Pancreas (tissue), 10 donors: ENCODE measurements around the gene IQSEC1. TPM values are rescaled to one million over a fixed set of nuclear protein-coding genes. Genes with fewer than 3 reads are reported as not detected.

Experiments used
- ATAC-seq, 4 donors: fragments of 200-7000 bp; cut with Tn5 transposase; one replicate each; pipeline versions ENCODE4 v1.8.0 to v1.9.1; 2020; ENCODE audit warnings: mild to moderate bottlenecking in 4 of 4, moderate library complexity in 4 of 4
- DNase-seq, 6 donors: peaks; one replicate each; pipeline ENCODE4 v3.0.0-alpha.2; 2020
- FAIRE-seq: peaks from 2 replicates; lab custom pipeline; 2012; peaks lifted over from hg19 to GRCh38; lab: Jason Lieb, UNC
- H3K27ac ChIP-seq, 4 donors: fragments of 200-600 bp; sonication (generic); 1 replicate in 3 of 4; 2 replicates in 1 of 4; pipeline versions ENCODE4 v1.5.0 to v1.8.0; 2020
- H3K27me3 ChIP-seq, 4 donors: fragments of 200-600 bp; one replicate each; pipeline ENCODE4 v1.8.0; 2021
- H3K36me3 ChIP-seq, 3 donors: fragments of 200-600 bp; sonication (generic) in 1 of 3; one replicate each; pipeline versions ENCODE4 v1.5.0 to v1.8.0; 2020 to 2021
- H3K4me1 ChIP-seq, 3 donors: fragments of 200-600 bp; one replicate each; pipeline ENCODE4 v1.8.0; 2021
- H3K4me3 ChIP-seq, 4 donors: fragments of 200-600 bp; sonication (generic) in 2 of 4; one replicate each; pipeline versions ENCODE4 v1.5.0 to v1.8.0; 2020 to 2021
- H3K9me3 ChIP-seq, 4 donors: fragments of 200-600 bp; one replicate each; pipeline ENCODE4 v1.8.0; 2021
- CTCF ChIP-seq, 4 donors: fragments of 200-600 bp; sonication (generic) in 3 of 4; IDR thresholded peaks; one replicate each; pipeline versions ENCODE4 v1.5.0 to v1.8.0; 2021; ENCODE audit warnings: antibody characterized with exemption in 4 of 4
- WGBS, 2 donors: extraction: QIAGEN DNeasy Blood & Tissue Kit; methylation state at CpG; one replicate each; pipeline ENCODE4 v1.1.7; 2013; 5-methylcytosine and 5-hydroxymethylcytosine counted together
- intact Hi-C, 3 donors: fragments of 100-400 bp; cut with DNase I; formaldehyde crosslinking; loops; one replicate each; pipeline versions ENCODE4 v1.11.1 to v1.14.2; 2022
- polyA plus RNA-seq, 2 donors: library from polyadenylated mRNA; stranded (reverse); fragments of 200-250 nt; gene quantifications; one replicate each; pipeline ENCODE4 v1.2.3, GENCODE V29; 2013
- total RNA-seq, 6 donors: library from RNA; stranded (reverse); fragmentation: NEBNext Ultra II Directional in 4 of 6; extraction: Animal tissue kit (Norgen Biotek cat#: 25700) in 4 of 6; gene quantifications; one replicate each; pipeline versions ENCODE4 v1.2.1 to v1.2.4, GENCODE V29; 2021 to 2023
- donor health status: healthy with polysubstance abuse.
- donor health status: DM: no; HTN: no; CAD: no; lungs with moderate emphysema.
- donor health status: DM: no; HTN: no; CAD: no.
- donor health status: control.
- donor health status: control.
- donor health status: Bipolar disorder and iron deficiency.
- donor health status: DM: yes; HTN: yes; CAD: no.
- donor health status: DM: no; HTN: no; CAD: no.
- donor health status: DM: no; HTN: no; CAD: no.
- donor health status: DM: yes; HTN: yes; CAD: no.

Gene IQSEC1
- total and polyA plus RNA-seq, 8 donors = 15.0 to 27.9 (median 23.1) TPM

- peak in 1 of 6 donors; percentile 38 for DNase-seq
- WGBS, 2 donors = 93 to 94% methylated on average over 11 of the region's 11 CpGs
Measured at GRCh38 chr3:13058346-13059120, 14.7 kb downstream of the IQSEC1 start.

GRCh38 chr3:13057282-13058040 lies 15.8 kb downstream of the IQSEC1 start:
- ATAC-seq = no peak
- no peaks in the 10 kb centered on the region for H3K36me3 ChIP-seq
- no peak for TF ChIP-seq CTCF (IDR thresholded peaks at IDR 0.05)
- intact Hi-C loops = no loop called here
- WGBS, 2 donors = 84 to 87% methylated on average over 6 of the region's 6 CpGs
- no peak for FAIRE-seq
- H3K4me3 ChIP-seq = no peak overlapping the region
- H3K27me3 ChIP-seq = no peaks in the 10 kb centered on the region
- H3K4me1 ChIP-seq = no peaks in the 10 kb centered on the region
- DNase-seq = peak in 1 of 6 donors; percentile 29
- no peaks in the 10 kb centered on the region for H3K9me3 ChIP-seq
- H3K27ac ChIP-seq = no peak overlapping the region

More at GRCh38 chr3:13058346-13059120, 14.7 kb downstream of the IQSEC1 start:
- H3K27ac ChIP-seq = no peak overlapping the region
- H3K9me3 ChIP-seq = no peaks in the 10 kb centered on the region
- no peak for FAIRE-seq
- no peaks in the 10 kb centered on the region for H3K27me3 ChIP-seq
- H3K4me3 ChIP-seq = no peak overlapping the region
- TF ChIP-seq CTCF (IDR thresholded peaks at IDR 0.05) = no peak
- H3K36me3 ChIP-seq = no peaks in the 10 kb centered on the region
- no peaks in the 10 kb centered on the region for H3K4me1 ChIP-seq
- ATAC-seq = no peak
- intact Hi-C loops = no loop called here

- Histone ChIP-seq H3K9me3 (no peaks in the 10 kb centered on the region), H3K36me3 (no peaks in the 10 kb centered on the region), H3K27me3 (no peaks in the 10 kb centered on the region), H3K27ac (no peak overlapping the region), H3K4me3 (no peak overlapping the region), H3K4me1 (no peaks in the 10 kb centered on the region)
- TF ChIP-seq CTCF (IDR thresholded peaks at IDR 0.05) = no peak
- ATAC-seq (no peak), DNase-seq (peak in 1 of 6 donors; percentile 40), FAIRE-seq (no peak)
- intact Hi-C loops = no loop called here
- 89 to 90% methylated on average over 7 of the region's 7 CpGs for WGBS, 2 donors
Measured at GRCh38 chr3:13055634-13056033, 17.6 kb downstream of the IQSEC1 start.

- H3K9me3 ChIP-seq = no peaks in the 10 kb centered on the region
Measured at GRCh38 chr3:13054341-13055285, 18.6 kb downstream of the IQSEC1 start.

More at GRCh38 chr3:13054341-13055285, 18.6 kb downstream of the IQSEC1 start:
- TF ChIP-seq CTCF (IDR thresholded peaks at IDR 0.05) = no peak
- Histone ChIP-seq H3K27me3 (no peaks in the 10 kb centered on the region), H3K4me1 (no peaks in the 10 kb centered on the region), H3K36me3 (no peaks in the 10 kb centered on the region), H3K27ac (no peak overlapping the region), H3K4me3 (no peak overlapping the region)
- ATAC-seq (no peak), DNase-seq (peak in 1 of 6 donors; percentile 53), FAIRE-seq (no peak)
- intact Hi-C loops = no loop called here
- 88 to 91% methylated on average over 31 of the region's 31 CpGs for WGBS, 2 donors
